ENCODE data around the gene GPR33.
"Not testable (repeated sequence)": the region's sequence is repeated elsewhere in the genome, so short reads cannot be mapped to it uniquely, and the experiment has no call there.

The GPR33 gene

DNA sequence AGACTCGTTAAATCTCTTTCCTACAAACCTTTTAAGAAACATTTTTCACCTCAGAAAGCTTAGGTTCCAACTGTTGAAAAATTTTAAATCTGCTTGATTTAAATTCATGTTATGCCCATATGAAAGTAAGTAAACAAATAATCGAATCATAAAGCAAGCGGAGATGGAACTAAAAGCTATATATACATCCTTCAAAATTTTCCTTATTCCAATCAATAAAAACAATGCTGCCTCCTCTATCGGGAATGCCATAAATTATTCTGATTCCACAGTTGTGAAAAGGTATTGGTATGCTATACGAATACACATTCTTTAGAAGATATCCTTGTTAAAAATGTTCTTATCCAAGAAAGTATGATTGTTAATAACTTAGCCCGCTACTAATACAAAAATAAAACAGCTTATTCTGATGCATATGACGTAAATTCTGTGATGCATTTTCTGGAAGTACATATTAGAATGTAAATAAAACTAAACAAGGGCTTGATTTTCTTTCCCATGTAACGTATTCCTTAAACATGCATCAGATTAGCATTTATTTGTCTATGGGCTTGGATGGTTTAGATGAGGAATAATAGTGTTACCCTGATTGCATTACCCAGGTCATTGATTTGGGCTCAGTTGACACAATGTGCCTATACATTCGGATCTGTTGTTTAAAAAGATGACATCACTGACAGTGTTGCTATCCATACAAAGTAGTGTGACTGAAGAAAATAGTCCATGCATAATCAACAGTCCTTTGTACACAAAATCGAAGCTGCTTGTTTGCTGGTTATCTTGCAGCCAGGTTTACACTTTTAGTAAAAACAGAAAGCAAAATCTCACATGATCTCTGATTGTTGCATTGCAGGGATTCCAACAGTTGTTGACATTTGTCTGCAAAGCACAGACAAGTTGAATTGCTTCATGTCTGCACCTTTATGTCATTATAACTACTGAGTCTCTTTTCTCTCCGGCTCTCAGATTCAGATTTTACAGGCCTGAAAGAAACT is 29.9 kb downstream of the GPR33 start:
- DNase-seq, result no peak

DNA sequence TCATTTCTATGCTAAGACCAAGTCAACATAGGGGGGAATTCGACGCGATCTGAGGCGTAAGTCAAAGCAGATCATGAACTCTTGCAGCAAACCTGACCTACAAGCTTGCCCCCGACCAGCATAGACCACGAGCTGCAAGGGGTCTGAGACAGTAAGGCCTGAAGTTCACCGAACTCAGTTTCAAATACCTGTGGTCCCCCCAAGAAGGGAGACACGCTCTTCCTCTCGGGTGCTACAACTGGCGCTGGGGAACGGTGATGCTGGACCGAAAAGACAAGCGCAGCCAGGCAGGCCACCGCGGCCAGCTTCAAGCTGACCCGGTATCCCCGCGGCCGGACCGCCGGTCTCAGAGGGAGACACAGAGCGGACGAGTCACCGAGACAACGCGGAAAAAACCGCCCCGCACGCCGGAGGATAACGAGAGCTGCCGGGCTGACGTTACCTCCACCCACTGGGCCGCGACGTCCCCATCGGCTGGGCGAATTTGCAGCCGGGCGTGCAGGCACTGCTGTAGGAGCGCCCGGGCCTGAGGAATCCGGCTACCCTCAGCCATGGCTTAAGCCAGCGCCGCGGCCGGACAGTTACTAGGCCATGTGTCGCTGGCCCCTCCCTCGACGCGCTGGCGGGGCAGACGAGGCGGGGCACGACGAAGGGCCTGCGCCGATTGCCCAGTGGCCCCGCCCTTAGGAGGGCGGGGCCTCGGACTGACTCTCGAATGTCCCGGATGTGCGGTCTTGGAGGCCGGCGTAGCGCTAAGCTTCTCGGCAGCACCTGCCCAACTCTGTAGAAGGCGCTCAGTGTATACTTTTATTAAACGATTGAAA is 30.8 kb downstream of the GPR33 start, which contains the start of gene DTD2:
Gene DTD2 (minus strand): TSS at position 666 of the 824 bp plus-strand sequence. CDS start 113 bp downstream, at position 553.
- DNase-seq, result peak; percentile 92

DNA sequence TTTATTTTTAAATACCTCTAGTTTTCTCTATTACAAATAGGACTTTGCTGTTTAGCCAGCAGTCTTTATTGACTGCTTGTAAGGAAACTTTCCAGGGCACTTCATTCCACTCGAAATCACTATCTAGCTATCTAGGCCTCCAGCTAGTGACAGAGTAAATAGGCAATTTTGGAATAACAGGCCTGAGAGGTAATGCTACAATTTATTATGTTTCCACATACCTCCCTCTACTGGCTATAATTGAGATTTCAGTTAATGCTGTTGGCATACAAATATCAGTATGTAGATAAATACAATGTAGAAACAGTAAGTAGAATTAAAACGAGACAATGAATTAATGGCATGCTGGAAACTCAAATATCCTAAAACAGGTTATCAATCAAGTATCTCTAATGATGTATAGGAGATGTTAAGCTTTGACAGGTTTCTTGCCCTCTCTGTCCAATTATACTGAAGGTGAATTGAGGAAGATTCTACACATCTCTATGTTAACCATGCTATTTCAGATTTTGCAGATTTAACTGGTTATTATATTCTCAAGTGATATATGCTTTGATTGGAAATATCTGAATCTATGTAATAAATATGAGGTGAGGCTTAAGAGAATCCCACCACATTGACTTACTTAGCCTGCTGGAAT is 37.7 kb downstream of the GPR33 start:
- DNase-seq, result peak; percentile 18

DNA sequence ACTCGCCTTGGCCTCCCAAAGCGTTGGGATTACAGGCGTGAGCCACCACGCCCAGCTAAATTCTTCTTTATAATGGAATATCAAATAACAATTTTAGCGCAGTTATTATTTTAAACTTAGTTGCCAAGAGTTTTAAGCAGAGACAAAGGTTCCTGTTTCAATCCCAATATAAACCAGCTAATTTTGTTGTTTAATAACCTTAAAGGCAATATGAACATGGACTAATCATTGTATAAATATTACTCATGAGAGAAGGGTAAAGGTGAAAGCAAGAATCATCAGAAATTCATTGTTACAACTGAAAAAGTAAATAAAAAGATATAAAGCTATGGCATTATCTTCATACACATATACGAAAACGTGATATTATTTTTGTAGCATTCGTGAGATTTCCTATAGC is 38.7 kb downstream of the GPR33 start:
- DNase-seq, result no peak

DNA sequence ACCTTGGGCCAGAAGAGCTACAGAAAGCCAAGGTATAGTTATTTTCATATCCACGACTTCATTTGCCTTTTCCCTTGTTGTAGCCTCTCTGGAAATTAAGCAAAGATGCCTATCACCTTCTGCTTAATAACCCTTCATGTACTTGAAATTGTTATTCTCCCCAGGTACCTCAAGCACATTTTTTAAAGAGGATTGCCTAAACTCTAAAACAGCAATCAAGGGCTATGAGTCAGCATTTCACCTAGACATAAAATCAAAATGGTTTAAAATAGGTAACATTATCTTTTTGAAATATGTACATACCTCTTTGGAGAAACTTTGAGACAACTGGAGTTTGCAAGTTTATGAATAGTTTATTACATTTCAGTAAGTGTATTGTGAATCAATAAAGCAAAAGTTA is 42.1 kb downstream of the GPR33 start:
- DNase-seq, result no peak

DNA sequence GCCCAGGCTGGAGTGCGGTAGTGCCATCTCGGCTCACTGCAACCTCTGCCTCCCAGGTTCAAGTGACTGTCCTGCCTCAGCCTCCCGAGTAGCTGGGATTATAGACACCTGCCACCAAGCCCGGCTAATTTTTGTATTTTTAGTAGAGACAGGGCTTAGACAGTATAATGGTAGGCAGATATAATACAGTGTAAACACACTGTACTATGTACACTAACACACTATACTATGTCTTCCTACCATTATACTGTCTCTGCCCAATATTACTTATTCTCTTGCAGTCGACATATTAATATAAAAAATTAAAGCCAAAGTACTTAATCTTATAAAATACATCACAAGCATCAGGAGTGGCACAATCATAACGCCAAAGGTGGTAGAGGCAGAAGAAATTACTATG is 45.6 kb downstream of the GPR33 start:
- no peak for DNase-seq

DNA sequence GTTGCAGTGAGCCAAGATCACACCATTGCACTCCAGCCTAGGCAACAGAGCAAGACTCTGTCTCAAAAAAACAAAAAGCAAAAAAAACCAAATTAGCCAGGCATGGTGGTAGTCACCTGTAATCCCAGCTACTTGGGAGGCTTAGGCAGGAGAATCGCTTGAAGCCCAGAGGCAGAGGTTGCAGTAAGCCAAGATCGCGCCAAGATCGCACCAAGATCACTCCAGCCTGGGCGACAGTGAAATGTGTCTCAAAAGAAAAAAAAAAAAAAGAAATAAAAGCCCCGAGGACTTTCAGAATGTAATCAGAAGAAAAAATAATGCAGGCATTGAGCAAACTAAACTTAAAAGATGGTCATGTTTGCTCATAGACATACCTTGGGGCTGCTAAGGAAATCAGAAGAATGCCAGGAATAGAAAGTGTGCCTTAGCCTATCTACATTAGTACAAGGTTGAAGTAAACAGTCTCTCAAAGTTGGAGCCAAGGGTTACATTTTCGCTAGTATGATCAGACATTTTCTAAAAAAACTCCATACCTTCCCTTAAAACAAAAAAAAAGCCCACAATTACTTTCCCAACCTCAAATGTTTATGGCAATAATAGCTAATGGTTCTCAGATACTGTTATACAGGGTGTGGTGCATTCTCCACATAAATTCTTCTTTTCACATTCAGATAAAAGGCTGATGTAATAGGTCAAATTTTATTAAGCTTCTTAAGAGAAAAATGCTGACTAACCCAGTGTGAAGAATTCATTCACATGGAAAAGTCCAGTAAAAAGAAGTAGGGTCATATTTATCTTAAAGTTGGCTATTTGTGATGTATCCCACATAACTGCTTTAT is 46.3 kb downstream of the GPR33 start:
- no peak for DNase-seq

DNA sequence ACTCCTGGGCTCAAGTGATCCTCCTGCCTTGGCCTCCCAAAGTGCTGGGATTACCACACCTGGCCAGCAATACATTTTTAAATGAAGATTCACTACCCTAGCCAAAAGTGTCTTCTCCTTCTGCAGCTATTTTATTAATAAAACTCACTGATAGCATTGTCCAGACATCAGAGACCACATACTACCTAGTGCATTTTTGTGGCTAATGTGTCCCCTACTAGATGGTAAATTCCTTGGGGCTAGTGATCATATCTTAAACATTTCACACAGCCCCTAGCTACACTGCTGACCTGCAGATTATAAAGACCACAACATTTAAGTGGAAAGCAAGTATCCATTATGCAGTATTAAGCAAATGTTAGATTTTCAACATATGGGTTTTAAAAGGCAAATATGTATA is 47.6 kb downstream of the GPR33 start:
- no peak for DNase-seq

DNA sequence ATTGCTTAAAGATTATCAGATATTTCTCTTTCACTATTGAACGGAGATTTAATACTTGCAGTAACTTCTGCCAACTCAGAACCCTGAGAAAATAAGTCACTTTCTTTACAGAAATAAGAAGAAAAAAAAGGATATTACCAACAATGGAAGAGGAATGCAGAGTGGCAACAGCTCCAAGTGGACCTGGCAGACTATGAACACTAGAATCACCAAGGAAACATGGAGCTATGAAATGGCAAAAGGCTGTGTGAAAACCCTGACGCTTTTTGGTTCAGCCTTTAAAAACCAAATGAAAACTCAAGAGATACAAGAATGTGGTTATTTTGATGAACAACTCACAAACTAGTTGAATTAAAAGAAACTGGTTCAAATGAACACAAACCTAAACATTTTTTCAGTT is 48.3 kb downstream of the GPR33 start:
- no peak for DNase-seq

DNA sequence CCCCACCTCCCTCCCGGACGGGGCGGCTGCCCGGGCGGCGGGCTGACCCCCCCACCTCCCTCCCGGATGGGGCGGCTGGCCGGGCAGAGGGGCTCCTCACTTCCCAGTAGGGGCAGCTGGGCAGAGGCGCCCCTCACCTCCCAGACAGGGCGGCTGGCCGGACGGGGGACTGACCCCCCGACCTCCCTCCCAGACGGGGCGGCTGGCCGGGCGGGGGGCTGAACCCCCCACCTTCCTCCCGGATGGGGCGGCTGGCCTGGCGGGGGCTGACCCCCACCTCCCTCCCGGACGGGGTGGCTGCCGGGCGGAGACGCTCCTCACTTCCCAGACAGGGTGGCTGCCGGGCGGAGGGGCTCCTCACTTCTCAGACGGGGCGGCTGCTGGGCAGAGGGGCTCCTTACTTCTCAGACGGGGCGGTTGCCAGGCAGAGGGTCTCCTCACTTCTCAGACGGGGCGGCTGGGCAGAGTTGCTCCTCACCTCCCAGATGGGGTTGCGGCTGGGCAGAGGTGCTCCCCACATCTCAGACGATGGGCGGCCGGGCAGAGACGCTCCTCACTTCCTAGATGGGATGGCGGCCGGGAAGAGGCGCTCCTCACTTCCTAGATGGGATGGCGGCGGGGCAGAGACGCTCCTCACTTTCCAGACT is 50.7 kb downstream of the GPR33 start:
- not testable (repeated sequence) for DNase-seq

DNA sequence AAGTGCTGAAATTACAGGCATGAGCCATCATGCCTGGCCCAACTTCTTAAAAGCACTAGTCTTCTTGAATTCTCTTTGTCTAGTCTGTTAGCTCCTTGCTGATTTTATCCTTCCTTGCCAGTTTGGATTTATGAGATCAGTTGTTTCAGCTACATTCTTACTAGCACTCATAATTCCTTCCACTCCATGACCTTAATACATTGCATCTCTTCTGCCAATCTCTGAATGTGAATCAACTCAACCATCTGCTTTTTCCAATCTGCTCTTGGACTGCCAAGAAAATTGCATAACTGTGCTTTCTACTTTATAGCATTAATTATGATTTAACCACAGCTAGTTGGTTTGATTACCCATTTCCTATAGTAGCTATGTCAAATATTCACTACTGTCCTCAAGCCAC is 52.6 kb downstream of the GPR33 start:
- DNase-seq, result no peak

Data from SHP77 treated with DMSO at 0.1 percent for 48 hours (cell line).